Measurements from ENCODE around the gene DDX56. TPM values are rescaled to one million over a fixed set of nuclear protein-coding genes. Genes with fewer than 3 reads are reported as not detected.

Gene DDX56
- total RNA-seq, 1 experiment from 2014 or later = 120 TPM

- Histone ChIP-seq H3K4ac (ENCODE audit: low read depth, low read length) (no peak overlapping the region), H3K56ac (ENCODE audit: insufficient read length, low read depth, low read length) (no peak overlapping the region), H3T11ph (ENCODE audit: low read length) (no peak overlapping the region), H4K20me1 (ENCODE audit: control insufficient read depth, insufficient read depth, insufficient read length) (no peaks in the 10 kb centered on the region), H3K4me1 (ENCODE audit: insufficient read depth, low read length) (no peaks in the 10 kb centered on the region), H4K5ac (ENCODE audit: insufficient read length, low read depth, low read length) (no peak overlapping the region), H4K91ac (ENCODE audit: insufficient read length, low read depth, low read length) (no peak overlapping the region), H3K27ac (ENCODE audit: insufficient read length, low read depth, low read length) (no peak overlapping the region), H3K9ac (ENCODE audit: extremely low read depth, insufficient read length, low read length) (no peak overlapping the region), H2BK12ac (ENCODE audit: insufficient read length, low read depth, low read length) (no peak overlapping the region), H2BK20ac (ENCODE audit: low read depth, low read length, poor library complexity, severe bottlenecking) (no peak overlapping the region), H2BK15ac (ENCODE audit: low read depth, low read length) (no peak overlapping the region), H3K79me1 (ENCODE audit: insufficient read depth, low read depth, low read length, poor library complexity, severe bottlenecking) (no peaks in the 10 kb centered on the region), H3K4me2 (ENCODE audit: insufficient read depth, insufficient read length, low read length) (no peak overlapping the region), H3K23me2 (ENCODE audit: insufficient read length, low read depth, low read length, poor library complexity, severe bottlenecking) (no peaks in the 10 kb centered on the region), H3K18ac (ENCODE audit: insufficient read length, low read depth, low read length) (no peak overlapping the region), H3K79me2 (ENCODE audit: insufficient read depth, low read length) (peaks cover 14% of the 10 kb centered on the region; the same call in 1 of the 2 replicates), H2BK120ac (ENCODE audit: low read depth, low read length, poor library complexity, severe bottlenecking) (no peak overlapping the region), H2BK5ac (ENCODE audit: insufficient read length, low read length) (no peak overlapping the region), H3K9me3 (ENCODE audit: control insufficient read depth, low read depth, low read length) (no peaks in the 10 kb centered on the region), H3K27me3 (ENCODE audit: insufficient read depth, low read length) (no peaks in the 10 kb centered on the region), H2AK5ac (ENCODE audit: insufficient read length, low read length) (no peak overlapping the region), H2AFZ (ENCODE audit: low read length) (no peak overlapping the region), H4K8ac (replicated peaks; ENCODE audit: insufficient read length, low read depth, low read length) (no peak overlapping the region), H3K23ac (ENCODE audit: insufficient read length, low read depth, low read length) (no peak overlapping the region), H3K14ac (ENCODE audit: insufficient read depth, low read length) (no peak overlapping the region)
- TF ChIP-seq, protein P1, sequence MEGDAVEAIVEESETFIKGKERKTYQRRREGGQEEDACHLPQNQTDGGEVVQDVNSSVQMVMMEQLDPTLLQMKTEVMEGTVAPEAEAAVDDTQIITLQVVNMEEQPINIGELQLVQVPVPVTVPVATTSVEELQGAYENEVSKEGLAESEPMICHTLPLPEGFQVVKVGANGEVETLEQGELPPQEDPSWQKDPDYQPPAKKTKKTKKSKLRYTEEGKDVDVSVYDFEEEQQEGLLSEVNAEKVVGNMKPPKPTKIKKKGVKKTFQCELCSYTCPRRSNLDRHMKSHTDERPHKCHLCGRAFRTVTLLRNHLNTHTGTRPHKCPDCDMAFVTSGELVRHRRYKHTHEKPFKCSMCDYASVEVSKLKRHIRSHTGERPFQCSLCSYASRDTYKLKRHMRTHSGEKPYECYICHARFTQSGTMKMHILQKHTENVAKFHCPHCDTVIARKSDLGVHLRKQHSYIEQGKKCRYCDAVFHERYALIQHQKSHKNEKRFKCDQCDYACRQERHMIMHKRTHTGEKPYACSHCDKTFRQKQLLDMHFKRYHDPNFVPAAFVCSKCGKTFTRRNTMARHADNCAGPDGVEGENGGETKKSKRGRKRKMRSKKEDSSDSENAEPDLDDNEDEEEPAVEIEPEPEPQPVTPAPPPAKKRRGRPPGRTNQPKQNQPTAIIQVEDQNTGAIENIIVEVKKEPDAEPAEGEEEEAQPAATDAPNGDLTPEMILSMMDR (conservative IDR thresholded peaks at IDR 0.05) = no peak
- no peaks in the 10 kb centered on the region for H3K9me3 Mint-ChIP-seq
- peaks cover 2 to 22% (median 17%) of the 10 kb centered on the region in 3 experiments; a peak in 6 of 7 replicates for H3K36me3 Mint-ChIP-seq (ENCODE audit: insufficient read depth in 1 of 3, low read depth in 3 of 3)
- no peak overlapping the region; a peak in 1 of 7 replicates for H3K27ac Mint-ChIP-seq
- H3K27me3 Mint-ChIP-seq (ENCODE audit: low read depth) = no peaks in the 10 kb centered on the region; the same call in 1 of the 2 replicates
- no peak overlapping the region for H3K4me3 Mint-ChIP-seq
- WGBS (ENCODE audit: extremely low coverage, insufficient read length, low lambda C conversion rate) = no CpG with 5 or more reads among the region's 5 CpGs
- peaks cover 0 to 13% of the 10 kb centered on the region in 2 experiments; a peak in 3 of 4 replicates for H3K4me1 Mint-ChIP-seq
- DNase-seq = no peak
Observed at GRCh38 chr7:44622342-44623151, 48.8 kb upstream of the DDX56 start.
